Hippocampal formation (tissue), 2 donors: ENCODE measurements around the gene KDM3A.
"Not testable (repeated sequence)": the region's sequence is repeated elsewhere in the genome, so short reads cannot be mapped to it uniquely, and the experiment has no call there.

ENCODE experiments used
- DNase-seq, 2 donors: peaks; one replicate each; lab custom pipeline; 2025; lab: John Stamatoyannopoulos, UW

Gene KDM3A

DNA sequence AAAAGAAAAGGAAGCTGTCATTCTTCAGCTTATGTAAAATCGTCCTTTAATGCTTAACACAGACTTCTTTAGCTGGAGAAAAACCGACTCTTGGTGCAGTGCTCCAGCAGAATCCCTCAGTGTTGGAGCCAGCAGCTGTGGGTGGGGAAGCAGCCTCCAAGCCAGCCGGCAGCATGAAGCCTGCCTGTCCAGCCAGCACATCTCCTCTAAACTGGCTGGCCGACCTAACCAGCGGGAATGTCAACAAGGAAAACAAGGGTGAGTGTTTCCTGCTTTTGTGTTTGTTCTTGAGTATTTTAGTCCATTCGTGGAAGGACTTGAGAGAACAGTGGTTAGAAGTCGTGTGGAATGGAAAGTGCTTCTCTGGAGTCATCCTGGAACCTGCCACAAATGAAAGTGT lies 38.9 kb downstream of the KDM3A start:
- DNase-seq, result peak; percentile 11 to 45

GRCh38 chr2:86482034-86482433 lies 40.9 kb downstream of the KDM3A start:
- no peak for DNase-seq

DNA sequence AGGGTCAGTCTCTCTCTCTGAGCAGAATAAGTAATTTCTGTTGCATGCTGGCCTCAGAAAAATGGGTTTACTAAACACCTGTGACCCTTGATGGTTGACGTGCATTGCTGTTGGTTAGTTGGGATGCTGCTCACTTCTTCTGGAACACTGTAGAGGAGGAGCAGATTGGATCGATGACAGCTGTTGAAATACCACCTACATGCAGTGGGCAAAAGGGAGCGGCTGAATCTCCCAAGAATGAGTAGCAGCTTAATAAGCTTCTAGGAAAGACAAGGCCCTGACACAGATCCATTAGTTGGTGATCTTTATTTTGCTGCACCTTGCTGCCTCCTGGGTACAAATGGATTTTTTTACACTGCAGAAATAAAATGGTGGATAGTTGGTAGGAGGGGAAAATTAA lies 43.2 kb downstream of the KDM3A start:
- no peak for DNase-seq

GRCh38 chr2:86485103-86485502 lies 43.9 kb downstream of the KDM3A start:
- no peak for DNase-seq

DNA sequence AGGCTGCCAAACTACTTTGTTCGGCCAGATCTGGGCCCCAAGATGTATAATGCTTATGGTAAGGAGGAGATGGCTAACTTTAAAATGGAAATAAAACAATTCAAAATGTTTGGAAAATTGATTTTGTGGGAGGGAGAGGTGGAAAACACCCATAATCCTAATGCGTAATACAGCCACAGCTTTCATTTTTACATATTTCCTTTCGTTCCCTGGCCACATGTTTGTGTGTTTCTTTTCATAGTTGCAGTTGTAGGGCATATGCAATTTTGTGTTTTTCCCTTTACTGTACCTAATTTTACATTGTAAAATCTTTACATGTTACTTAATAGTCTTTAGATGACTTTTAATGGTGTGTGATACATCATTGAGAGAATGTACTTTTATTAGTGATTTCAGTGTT lies 44.6 kb downstream of the KDM3A start:
- no peak for DNase-seq

DNA sequence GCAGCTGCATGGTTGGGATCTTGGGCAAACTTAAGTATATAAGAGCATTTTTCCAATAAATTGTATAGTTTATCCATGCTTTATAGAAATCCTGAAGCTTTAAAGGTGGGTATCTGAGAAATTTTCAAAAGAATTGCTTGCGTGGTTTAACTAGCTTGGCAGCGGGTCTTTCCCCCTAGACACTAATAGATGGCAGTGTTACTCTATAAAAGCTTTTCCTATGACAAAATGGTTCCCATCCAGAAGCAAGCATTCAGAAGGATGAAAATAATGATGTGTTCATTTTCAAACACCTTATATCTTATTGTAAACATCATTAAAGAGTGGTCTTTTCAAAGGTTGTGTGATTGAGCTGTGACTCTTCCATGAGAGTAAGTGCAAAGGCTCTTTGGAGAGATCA lies 45.9 kb downstream of the KDM3A start:
- no peak for DNase-seq

GRCh38 chr2:86488561-86489250 lies 47.5 kb downstream of the KDM3A start:
- DNase-seq, result no peak

DNA sequence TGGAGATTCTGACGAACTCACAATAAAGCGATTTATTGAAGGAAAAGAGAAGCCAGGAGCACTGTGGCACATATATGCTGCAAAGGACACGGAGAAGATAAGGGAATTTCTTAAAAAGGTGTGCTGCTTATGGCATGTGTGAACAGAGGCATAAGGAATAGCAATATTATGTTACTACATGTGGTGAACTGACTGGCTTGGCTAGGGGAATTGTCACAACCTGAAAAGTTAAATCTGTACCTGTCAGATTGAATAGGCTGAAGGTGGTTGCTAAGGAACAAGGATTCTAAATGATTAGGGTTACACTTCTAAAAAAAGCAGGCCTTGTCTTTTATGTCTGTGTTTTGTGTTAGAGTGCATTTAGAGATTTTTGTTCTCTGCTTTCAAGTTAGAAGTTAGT lies 48.4 kb downstream of the KDM3A start:
- DNase-seq, result no peak

GRCh38 chr2:86490245-86490644 lies 49.1 kb downstream of the KDM3A start:
- DNase-seq, result no peak

DNA sequence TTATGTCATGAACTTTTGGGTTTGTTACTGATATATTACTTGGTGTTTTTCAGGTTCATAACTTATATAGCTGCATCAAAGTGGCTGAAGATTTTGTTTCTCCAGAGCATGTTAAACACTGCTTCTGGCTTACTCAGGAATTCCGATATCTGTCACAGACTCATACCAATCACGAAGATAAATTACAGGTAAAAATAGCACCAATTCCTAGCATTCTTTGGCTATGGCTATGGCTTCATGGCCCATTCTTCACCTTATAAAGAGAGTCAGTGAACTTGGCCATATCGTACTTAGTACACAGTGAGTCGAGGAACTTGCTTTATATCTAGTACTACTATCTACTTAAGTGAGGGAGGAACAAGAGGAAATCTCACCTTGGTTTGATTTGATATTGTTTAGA lies 49.9 kb downstream of the KDM3A start:
- DNase-seq, result no peak

GRCh38 chr2:86492048-86492453 lies 50.9 kb downstream of the KDM3A start:
- no peak for DNase-seq

DNA sequence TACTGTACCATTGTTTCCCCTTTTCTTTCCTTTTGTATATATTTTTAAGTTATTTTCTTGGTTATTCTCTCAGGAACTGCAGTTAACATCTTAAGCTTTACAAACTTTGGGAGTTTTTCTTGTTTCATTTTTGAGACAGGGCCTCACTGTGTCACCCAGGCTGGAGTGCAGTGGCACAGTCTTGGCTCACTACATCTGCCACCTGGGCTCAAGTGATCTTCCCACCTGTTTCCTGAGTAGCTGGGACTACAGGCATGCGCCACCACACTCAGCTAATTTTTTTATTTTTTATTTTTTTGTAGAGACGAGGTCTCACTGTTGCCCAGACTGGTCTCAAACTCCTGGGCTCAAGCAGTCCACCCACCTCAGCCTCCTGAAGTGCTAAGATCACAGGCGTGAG lies 55.2 kb downstream of the KDM3A start:
- not testable (repeated sequence) for DNase-seq

DNA sequence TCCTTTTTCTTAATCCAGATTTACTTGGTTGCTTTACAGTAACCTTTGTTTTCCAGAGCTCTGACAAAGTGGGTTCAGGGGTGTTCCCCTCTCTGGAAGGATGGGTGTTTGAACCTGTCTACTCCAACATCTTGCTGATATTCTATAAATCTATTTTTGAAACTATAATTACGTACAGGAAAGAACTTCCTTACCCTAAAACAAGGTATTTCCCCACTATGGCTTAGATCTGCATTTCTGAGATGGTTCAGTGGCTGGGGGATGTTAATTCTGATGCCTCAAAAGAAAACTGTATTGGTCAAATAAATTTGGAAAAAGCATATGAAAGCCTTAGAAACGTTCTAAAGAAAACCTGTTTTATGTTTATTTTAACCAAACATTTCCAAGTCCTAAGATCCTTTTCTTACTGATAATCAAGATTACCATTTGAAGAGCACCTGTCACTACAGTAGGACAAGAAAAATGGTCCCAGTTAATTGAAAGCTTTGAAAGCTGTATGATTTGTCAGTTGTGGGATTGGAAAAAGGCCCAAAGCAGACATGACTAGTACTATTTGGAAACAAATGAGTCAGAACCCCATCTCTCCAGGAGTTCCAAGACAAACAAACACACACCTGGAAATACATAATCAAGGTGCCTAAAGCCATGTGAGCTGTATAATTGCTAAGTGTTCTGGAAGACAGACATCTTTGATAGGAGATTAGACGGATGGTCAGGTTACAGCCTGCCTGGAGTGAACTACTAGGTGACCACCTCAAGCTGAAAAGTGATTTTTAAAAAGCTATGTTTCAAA lies 57.5 kb downstream of the KDM3A start:
- no peak for DNase-seq

- DNase-seq, result no peak
Measured at GRCh38 chr2:86499326-86499725, 58.2 kb downstream of the KDM3A start.

- DNase-seq, result no peak
Measured at GRCh38 chr2:86500325-86501083, 59.3 kb downstream of the KDM3A start.

- DNase-seq, result no peak
Measured at GRCh38 chr2:86507600-86507999, 66.4 kb downstream of the KDM3A start.

DNA sequence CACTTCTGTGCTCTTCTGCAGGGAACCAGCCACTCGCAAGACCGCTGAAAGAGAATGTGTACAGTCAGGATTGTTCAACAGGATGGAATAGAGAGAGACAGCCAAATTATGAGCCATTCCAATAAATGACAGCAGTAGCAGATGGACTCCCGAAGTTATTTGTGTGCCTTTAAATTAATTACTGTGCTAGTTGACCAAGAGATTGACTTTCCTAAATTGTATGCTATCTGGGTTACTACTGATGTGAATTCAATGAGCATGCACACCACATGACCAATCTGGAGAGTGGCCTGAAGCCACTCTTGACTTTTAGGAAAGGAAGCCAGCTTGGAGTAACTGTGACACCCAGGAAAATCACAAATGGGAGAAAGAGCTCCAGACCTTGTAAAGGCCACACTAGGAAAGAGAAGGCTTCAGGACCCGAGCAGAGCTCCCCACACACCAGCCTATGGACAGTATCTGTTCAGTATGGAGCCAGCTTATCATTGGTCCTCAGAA lies 69.3 kb downstream of the KDM3A start:
- no peak for DNase-seq

GRCh38 chr2:86512034-86512433 lies 70.9 kb downstream of the KDM3A start:
- no peak for DNase-seq

- no peak for DNase-seq
Measured at GRCh38 chr2:86512892-86513291, 71.7 kb downstream of the KDM3A start.

- DNase-seq, result no peak
Measured at GRCh38 chr2:86513948-86514660, 72.9 kb downstream of the KDM3A start.

DNA sequence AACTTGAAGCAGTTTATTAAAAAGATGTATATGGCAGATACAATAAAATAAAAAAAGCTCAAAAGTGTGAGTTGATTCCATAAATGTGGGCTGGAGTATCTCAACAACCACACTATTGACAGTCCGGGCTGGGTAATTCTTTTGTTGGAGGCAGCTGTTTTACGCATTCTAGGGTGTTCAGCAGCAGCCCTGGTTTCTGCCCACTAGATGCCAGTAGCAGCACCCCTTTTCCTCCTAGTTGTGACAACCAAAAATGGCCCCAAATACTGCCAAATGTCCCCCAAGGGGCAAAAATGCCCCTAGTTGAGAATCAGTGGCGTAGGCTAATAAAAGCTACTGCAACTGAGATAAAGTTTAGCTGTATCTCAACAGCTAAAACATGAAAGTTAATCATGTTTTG lies 77.3 kb downstream of the KDM3A start:
- peak; percentile 33 to 52 for DNase-seq

DNA sequence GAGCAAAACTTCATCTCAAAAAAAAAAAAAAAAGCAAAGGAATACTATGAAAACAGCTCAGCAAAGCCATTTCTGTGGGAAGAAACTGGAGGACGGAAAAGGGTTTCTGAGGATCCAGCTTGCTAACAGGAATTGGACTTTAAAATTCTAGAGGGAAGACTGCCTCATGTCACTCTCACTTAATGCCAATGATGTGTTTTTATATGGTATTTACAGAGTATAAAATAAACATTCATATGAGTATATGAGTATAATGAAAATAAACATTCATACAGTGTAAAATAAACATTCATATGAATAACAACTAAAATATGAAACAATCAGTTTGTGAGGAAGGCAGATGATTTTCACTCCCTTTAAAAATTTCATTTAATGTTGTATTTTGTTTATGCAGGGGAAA lies 78.2 kb downstream of the KDM3A start:
- DNase-seq, result no peak
